ENCODE measurements around the gene PRDM10.
"Not testable (repeated sequence)": the region's sequence is repeated elsewhere in the genome, so short reads cannot be mapped to it uniquely, and the experiment has no call there.

Gene PRDM10

GRCh38 chr11:129959687-129960086, 42.9 kb downstream of the PRDM10 start:
- TF ChIP-seq CTCF (IDR thresholded peaks at IDR 0.05; ENCODE audit: low read length, missing control alignments): no peak
- H3K4me3 ChIP-seq (replicated peaks; ENCODE audit: low read depth, low read length): no peak overlapping the region
- no peak for DNase-seq (ENCODE audit: low read depth)

GRCh38 chr11:129955282-129955681, 47.4 kb downstream of the PRDM10 start:
- H3K4me3 ChIP-seq (replicated peaks; ENCODE audit: low read depth, low read length): no peak overlapping the region
- DNase-seq (ENCODE audit: low read depth): no peak
- no peak for TF ChIP-seq CTCF (IDR thresholded peaks at IDR 0.05; ENCODE audit: low read length, missing control alignments)

GRCh38 chr11:129954703-129955102, 47.9 kb downstream of the PRDM10 start:
- not testable (repeated sequence) for DNase-seq (ENCODE audit: low read depth)

GRCh38 chr11:129951866-129952262, 50.8 kb downstream of the PRDM10 start:
- no peak for DNase-seq (ENCODE audit: low read depth)
- H3K4me3 ChIP-seq (replicated peaks; ENCODE audit: low read depth, low read length): no peak overlapping the region
- no peak for TF ChIP-seq CTCF (IDR thresholded peaks at IDR 0.05; ENCODE audit: low read length, missing control alignments)

More at GRCh38 chr11:129954703-129955102, 47.9 kb downstream of the PRDM10 start:
- not testable (repeated sequence) for H3K4me3 ChIP-seq (replicated peaks; ENCODE audit: low read depth, low read length)

GRCh38 chr11:129951201-129951865, 51.3 kb downstream of the PRDM10 start:
- H3K4me3 ChIP-seq (replicated peaks; ENCODE audit: low read depth, low read length): no peak overlapping the region
- TF ChIP-seq CTCF (IDR thresholded peaks at IDR 0.05; ENCODE audit: low read length, missing control alignments): no peak
- DNase-seq (ENCODE audit: low read depth): peak; percentile 22

- no peak overlapping the region for H3K4me3 ChIP-seq (replicated peaks; ENCODE audit: low read depth, low read length)
- DNase-seq (ENCODE audit: low read depth): peak; percentile 95
Measured at GRCh38 chr11:129950101-129951091, 52.2 kb downstream of the PRDM10 start.

More at GRCh38 chr11:129950101-129951091, 52.2 kb downstream of the PRDM10 start:
- TF ChIP-seq CTCF (IDR thresholded peaks at IDR 0.05; ENCODE audit: low read length, missing control alignments): no peak

All from fibroblast of pulmonary artery (primary cell).